ENCODE measurements around the gene ELAVL2. TPM values are rescaled to one million over a fixed set of nuclear protein-coding genes. Genes with fewer than 3 reads are reported as not detected.

Gene ELAVL2
- total RNA-seq, 1 experiment from 2014 or later, result 35.9 TPM

- TF ChIP-seq, protein P1, sequence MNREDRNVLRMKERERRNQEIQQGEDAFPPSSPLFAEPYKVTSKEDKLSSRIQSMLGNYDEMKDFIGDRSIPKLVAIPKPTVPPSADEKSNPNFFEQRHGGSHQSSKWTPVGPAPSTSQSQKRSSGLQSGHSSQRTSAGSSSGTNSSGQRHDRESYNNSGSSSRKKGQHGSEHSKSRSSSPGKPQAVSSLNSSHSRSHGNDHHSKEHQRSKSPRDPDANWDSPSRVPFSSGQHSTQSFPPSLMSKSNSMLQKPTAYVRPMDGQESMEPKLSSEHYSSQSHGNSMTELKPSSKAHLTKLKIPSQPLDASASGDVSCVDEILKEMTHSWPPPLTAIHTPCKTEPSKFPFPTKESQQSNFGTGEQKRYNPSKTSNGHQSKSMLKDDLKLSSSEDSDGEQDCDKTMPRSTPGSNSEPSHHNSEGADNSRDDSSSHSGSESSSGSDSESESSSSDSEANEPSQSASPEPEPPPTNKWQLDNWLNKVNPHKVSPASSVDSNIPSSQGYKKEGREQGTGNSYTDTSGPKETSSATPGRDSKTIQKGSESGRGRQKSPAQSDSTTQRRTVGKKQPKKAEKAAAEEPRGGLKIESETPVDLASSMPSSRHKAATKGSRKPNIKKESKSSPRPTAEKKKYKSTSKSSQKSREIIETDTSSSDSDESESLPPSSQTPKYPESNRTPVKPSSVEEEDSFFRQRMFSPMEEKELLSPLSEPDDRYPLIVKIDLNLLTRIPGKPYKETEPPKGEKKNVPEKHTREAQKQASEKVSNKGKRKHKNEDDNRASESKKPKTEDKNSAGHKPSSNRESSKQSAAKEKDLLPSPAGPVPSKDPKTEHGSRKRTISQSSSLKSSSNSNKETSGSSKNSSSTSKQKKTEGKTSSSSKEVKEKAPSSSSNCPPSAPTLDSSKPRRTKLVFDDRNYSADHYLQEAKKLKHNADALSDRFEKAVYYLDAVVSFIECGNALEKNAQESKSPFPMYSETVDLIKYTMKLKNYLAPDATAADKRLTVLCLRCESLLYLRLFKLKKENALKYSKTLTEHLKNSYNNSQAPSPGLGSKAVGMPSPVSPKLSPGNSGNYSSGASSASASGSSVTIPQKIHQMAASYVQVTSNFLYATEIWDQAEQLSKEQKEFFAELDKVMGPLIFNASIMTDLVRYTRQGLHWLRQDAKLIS (CRISPR knock-in tag; IDR thresholded peaks at IDR 0.05; ENCODE audit: borderline replicate concordance), result no peak
Measured at GRCh38 chr9:23644326-23644725, 181.7 kb downstream of the ELAVL2 start (continued).

DNA sequence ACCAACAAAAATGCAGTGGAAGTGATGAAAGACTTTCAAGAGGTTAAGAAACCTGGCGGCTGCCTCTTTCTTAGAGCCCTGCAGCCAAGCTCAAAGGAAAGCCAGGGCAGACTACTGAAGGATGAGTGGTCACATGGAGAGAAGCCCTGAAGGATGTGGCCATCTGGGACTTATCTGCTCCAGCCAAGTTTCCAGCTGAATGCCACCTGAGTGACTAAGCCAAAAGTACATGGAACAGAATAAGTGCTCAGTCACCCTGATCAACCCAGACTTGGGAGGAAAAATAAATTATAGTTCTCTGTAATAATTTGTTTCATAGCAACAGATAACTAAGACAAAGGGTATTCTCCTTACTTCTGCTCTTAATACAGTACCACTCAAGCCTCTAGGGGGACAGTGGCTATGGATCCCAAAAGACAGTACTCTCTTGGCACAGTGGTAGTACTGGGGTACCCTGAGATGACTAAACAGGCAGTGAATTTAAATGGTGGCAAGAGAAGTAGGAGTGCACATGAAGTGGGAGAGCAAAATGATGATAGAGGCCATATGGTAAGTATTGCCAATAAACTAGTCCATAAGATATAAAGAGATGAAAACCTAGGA is 182.3 kb downstream of the ELAVL2 start:
- H3K27me3 Mint-ChIP-seq (ENCODE audit: low read depth), result no peaks in the 10 kb centered on the region
- H3K9me3 Mint-ChIP-seq, result no peaks in the 10 kb centered on the region
- CTCF ChIA-PET, result no interaction called here
- TF ChIP-seq, protein P2, sequence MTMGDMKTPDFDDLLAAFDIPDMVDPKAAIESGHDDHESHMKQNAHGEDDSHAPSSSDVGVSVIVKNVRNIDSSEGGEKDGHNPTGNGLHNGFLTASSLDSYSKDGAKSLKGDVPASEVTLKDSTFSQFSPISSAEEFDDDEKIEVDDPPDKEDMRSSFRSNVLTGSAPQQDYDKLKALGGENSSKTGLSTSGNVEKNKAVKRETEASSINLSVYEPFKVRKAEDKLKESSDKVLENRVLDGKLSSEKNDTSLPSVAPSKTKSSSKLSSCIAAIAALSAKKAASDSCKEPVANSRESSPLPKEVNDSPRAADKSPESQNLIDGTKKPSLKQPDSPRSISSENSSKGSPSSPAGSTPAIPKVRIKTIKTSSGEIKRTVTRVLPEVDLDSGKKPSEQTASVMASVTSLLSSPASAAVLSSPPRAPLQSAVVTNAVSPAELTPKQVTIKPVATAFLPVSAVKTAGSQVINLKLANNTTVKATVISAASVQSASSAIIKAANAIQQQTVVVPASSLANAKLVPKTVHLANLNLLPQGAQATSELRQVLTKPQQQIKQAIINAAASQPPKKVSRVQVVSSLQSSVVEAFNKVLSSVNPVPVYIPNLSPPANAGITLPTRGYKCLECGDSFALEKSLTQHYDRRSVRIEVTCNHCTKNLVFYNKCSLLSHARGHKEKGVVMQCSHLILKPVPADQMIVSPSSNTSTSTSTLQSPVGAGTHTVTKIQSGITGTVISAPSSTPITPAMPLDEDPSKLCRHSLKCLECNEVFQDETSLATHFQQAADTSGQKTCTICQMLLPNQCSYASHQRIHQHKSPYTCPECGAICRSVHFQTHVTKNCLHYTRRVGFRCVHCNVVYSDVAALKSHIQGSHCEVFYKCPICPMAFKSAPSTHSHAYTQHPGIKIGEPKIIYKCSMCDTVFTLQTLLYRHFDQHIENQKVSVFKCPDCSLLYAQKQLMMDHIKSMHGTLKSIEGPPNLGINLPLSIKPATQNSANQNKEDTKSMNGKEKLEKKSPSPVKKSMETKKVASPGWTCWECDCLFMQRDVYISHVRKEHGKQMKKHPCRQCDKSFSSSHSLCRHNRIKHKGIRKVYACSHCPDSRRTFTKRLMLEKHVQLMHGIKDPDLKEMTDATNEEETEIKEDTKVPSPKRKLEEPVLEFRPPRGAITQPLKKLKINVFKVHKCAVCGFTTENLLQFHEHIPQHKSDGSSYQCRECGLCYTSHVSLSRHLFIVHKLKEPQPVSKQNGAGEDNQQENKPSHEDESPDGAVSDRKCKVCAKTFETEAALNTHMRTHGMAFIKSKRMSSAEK (CRISPR knock-in tag; IDR thresholded peaks at IDR 0.05; ENCODE audit: borderline replicate concordance), result no peak
- no peak for TF ChIP-seq ZNF263 (CRISPR knock-in tag; IDR thresholded peaks at IDR 0.05; ENCODE audit: low read depth)
- no peak for TF ChIP-seq ZNF671 (CRISPR knock-in tag; IDR thresholded peaks at IDR 0.05)
- TF ChIP-seq USF1 (CRISPR knock-in tag; IDR thresholded peaks at IDR 0.05), result no peak
- no peak for TF ChIP-seq NR3C1 (CRISPR knock-in tag; conservative IDR thresholded peaks at IDR 0.05; ENCODE audit: low read depth)
- no peak for TF ChIP-seq ZNF121 (CRISPR knock-in tag; IDR thresholded peaks at IDR 0.05)
- TF ChIP-seq NFATC4 (CRISPR knock-in tag; IDR thresholded peaks at IDR 0.05), result no peak
- TF ChIP-seq SMAD4 (CRISPR knock-in tag; IDR thresholded peaks at IDR 0.05), result no peak
- no peak for TF ChIP-seq ZBTB21 (CRISPR knock-in tag; IDR thresholded peaks at IDR 0.05; ENCODE audit: borderline replicate concordance)
- no peak for TF ChIP-seq SMAD3 (CRISPR knock-in tag; IDR thresholded peaks at IDR 0.05; ENCODE audit: borderline replicate concordance)
- no peak for TF ChIP-seq ERG (CRISPR knock-in tag; IDR thresholded peaks at IDR 0.05)
- no peak for TF ChIP-seq ATF6 (CRISPR knock-in tag; IDR thresholded peaks at IDR 0.05)
- TF ChIP-seq PREB (CRISPR knock-in tag; IDR thresholded peaks at IDR 0.05; ENCODE audit: borderline replicate concordance), result no peak
- no peak overlapping the region; the same call in 1 of the 2 replicates for H3K27ac Mint-ChIP-seq
- no peaks in the 10 kb centered on the region for H3K4me1 Mint-ChIP-seq
- DNase-seq (ENCODE audit: low spot score) (no peak), ATAC-seq (peak; percentile 67)
- no peak overlapping the region for H3K4me3 Mint-ChIP-seq
- POLR2A ChIA-PET, result no interaction called here
- H3K36me3 Mint-ChIP-seq, result peaks cover 79% of the 10 kb centered on the region
